ENCODE measurements around the gene PTPRN2. TPM values are rescaled to one million over a fixed set of nuclear protein-coding genes. Genes with fewer than 3 reads are reported as not detected.

PTPRN2 gene
- total and polyA plus RNA-seq, 2 of the 13 experiments (the other 11 are each of a cell fraction or from before 2014, with no cell fraction given) = 2.5 to 24.2 TPM

DNA sequence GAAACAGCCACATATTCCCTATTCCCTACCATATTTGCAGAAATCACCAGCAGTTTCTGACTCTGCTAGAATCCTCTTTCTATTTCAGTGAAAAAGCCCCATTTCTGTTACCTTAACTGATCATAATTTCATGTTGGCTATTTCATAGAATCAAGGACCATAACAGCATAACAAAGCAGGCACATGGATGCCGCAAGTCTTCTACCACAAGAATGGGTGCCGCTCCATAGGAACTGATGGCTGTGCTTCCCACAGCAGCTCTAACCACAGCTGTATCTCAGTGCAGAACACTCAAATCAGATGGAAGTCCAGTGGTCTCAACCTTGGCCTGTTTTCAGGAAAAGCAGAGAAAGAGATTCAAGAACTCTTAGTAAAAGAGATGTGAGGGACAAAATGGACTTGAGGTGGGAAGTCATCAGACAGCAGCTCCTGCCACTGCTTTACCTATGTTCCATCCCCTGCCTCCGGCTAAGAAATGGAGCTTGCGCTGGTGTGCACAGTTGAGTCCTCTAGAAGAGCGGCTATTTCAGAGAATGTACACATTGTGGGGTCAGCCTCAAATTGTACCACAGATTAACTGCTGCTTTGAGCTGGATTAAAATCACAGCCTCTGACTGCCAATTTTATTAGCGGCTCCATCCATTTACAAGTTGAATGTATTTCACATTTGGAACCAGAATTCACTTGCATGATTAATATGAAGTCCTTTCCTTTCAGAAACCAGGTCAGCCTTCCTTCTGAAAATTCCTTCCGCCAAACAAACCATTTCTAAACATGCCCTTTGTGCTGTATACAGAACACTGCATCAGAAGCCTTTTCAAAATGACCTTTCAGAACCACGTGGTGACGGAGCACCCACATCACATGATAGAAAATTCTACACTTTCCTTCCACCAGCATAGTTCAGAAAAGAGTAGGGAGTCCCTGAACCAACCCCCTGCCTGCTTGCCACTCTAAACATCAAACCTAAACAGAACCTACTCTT is 7.7 kb downstream of the PTPRN2 start (continued):
- TF ChIP-seq, protein P1, sequence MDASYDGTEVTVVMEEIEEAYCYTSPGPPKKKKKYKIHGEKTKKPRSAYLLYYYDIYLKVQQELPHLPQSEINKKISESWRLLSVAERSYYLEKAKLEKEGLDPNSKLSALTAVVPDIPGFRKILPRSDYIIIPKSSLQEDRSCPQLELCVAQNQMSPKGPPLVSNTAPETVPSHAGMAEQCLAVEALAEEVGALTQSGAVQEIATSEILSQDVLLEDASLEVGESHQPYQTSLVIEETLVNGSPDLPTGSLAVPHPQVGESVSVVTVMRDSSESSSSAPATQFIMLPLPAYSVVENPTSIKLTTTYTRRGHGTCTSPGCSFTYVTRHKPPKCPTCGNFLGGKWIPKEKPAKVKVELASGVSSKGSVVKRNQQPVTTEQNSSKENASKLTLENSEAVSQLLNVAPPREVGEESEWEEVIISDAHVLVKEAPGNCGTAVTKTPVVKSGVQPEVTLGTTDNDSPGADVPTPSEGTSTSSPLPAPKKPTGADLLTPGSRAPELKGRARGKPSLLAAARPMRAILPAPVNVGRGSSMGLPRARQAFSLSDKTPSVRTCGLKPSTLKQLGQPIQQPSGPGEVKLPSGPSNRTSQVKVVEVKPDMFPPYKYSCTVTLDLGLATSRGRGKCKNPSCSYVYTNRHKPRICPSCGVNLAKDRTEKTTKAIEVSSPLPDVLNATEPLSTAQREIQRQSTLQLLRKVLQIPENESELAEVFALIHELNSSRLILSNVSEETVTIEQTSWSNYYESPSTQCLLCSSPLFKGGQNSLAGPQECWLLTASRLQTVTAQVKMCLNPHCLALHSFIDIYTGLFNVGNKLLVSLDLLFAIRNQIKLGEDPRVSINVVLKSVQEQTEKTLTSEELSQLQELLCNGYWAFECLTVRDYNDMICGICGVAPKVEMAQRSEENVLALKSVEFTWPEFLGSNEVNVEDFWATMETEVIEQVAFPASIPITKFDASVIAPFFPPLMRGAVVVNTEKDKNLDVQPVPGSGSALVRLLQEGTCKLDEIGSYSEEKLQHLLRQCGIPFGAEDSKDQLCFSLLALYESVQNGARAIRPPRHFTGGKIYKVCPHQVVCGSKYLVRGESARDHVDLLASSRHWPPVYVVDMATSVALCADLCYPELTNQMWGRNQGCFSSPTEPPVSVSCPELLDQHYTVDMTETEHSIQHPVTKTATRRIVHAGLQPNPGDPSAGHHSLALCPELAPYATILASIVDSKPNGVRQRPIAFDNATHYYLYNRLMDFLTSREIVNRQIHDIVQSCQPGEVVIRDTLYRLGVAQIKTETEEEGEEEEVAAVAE (CRISPR knock-in tag; IDR thresholded peaks at IDR 0.05; ENCODE audit: borderline replicate concordance) = 0 out of 2 replicates have a peak, but pooled peaks have one; percentile 68
- TF ChIP-seq ZNF598 (CRISPR knock-in tag; IDR thresholded peaks at IDR 0.05; ENCODE audit: borderline replicate concordance) (no peak), KAT7 (CRISPR knock-in tag; IDR thresholded peaks at IDR 0.05; ENCODE audit: borderline replicate concordance) (no peak), ZNF768 (CRISPR knock-in tag; IDR thresholded peaks at IDR 0.05) (no peak), KLF6 (CRISPR knock-in tag; IDR thresholded peaks at IDR 0.05) (peak; percentile 87), SP140L (CRISPR knock-in tag; IDR thresholded peaks at IDR 0.05; ENCODE audit: borderline replicate concordance) (no peak), ZMYM4 (CRISPR knock-in tag; IDR thresholded peaks at IDR 0.05) (peak; percentile 23; the same call in 1 of the 2 replicates), ARHGAP35 (CRISPR knock-in tag; IDR thresholded peaks at IDR 0.05; ENCODE audit: borderline replicate concordance) (no peak), RAD21 (CRISPR knock-in tag; IDR thresholded peaks at IDR 0.05) (no peak), NR2F1 (CRISPR knock-in tag; IDR thresholded peaks at IDR 0.05) (peak in 1 of 2 experiments; percentile 17; a peak in 1 of 4 replicates), ZFP90 (CRISPR knock-in tag; IDR thresholded peaks at IDR 0.05; ENCODE audit: borderline replicate concordance) (no peak), CEBPG (CRISPR knock-in tag; IDR thresholded peaks at IDR 0.05) (peak; percentile 33), ZFP37 (CRISPR knock-in tag; IDR thresholded peaks at IDR 0.05; ENCODE audit: borderline replicate concordance) (peak; percentile 90), GPN1 (CRISPR knock-in tag; IDR thresholded peaks at IDR 0.05; ENCODE audit: borderline replicate concordance) (no peak), ZNF850 (CRISPR knock-in tag; conservative IDR thresholded peaks at IDR 0.05) (no peak), ZNF652 (CRISPR knock-in tag; IDR thresholded peaks at IDR 0.05; ENCODE audit: borderline replicate concordance, low read depth) (no peak), PPARG (CRISPR knock-in tag; conservative IDR thresholded peaks at IDR 0.05) (peak; percentile 82)
- TF ChIP-seq, protein P2, sequence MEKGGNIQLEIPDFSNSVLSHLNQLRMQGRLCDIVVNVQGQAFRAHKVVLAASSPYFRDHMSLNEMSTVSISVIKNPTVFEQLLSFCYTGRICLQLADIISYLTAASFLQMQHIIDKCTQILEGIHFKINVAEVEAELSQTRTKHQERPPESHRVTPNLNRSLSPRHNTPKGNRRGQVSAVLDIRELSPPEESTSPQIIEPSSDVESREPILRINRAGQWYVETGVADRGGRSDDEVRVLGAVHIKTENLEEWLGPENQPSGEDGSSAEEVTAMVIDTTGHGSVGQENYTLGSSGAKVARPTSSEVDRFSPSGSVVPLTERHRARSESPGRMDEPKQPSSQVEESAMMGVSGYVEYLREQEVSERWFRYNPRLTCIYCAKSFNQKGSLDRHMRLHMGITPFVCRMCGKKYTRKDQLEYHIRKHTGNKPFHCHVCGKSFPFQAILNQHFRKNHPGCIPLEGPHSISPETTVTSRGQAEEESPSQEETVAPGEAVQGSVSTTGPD (CRISPR knock-in tag; IDR thresholded peaks at IDR 0.05) = no peak
